ENCODE measurements around the gene MTO1.
"Not testable (repeated sequence)": the region's sequence is repeated elsewhere in the genome, so short reads cannot be mapped to it uniquely, and the experiment has no call there.

MTO1 gene

GRCh38 chr6:73532293-73532692 lies 70.8 kb downstream of the MTO1 start:
- DNase-seq = no peak

- no peak for DNase-seq
Measured at GRCh38 chr6:73534628-73535027, 73.1 kb downstream of the MTO1 start.

DNA sequence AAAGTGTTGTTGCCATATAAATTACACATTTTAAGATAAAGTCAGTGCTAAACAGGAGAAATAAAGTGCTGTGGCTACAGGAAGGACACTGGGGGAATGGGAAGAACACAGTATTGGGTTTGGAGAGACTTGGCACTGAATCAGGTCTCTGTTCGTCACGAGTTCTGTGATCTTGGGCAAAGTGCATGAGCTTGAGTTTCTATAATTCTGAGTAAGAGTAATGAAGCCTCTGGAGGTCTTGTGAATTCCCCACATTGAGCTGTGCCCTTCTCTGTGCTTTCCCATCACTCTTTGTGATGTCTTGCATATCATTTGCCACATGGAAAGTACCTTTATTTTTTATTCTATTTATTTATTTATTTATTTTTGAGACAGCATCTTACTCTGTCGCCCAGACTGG lies 76.1 kb downstream of the MTO1 start:
- no peak for DNase-seq

DNA sequence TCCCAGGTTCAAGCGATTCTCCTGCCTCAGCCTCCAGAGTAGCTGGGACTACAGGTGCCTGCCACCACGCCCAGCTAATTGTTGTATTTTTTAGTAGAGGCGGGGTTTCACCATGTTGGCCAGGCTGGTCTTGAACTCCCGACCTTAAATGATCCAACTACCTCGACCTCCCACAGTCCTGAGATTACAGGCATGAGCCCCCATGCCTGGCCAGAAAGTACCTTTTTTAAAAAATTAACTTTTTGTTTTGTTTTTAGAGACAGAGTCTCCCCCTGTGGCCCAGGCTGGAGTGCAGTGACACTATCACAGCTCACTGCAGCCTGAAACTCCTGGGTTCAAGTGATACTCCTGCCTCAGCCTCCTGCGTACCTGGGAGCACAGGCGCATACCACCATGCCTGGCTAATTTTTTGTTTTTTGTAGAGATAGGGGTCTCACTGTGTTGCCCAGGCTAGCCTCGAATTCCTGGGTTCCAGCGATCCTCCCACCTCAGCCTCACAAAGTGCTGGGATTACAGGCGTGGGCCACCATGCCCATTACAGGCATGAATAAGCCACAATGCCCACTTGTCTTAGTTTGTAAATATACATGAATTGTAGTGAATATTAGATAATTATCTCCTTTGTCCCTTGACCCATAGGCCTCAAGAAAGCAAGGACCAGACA lies 76.7 kb downstream of the MTO1 start:
- no peak for DNase-seq

DNA sequence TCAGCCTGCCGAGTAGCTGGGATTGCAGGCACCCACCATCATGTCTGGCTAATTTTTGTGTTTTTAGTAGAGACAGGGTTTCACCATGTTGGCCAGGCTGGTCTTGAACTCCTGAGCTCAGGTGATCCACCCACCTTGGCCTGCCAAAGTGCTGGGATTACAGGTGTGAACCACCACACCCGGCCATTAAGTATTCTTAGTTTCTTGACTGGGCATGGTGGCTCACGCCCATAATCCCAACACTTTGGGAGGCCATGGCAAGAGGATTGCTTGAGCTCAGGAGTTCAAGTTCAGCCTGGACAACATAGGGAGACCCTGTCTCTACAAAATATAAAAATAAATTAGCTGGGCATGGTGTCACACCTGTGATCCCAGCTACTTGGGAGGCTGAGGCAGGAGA lies 80.9 kb downstream of the MTO1 start:
- not testable (repeated sequence) for DNase-seq

DNA sequence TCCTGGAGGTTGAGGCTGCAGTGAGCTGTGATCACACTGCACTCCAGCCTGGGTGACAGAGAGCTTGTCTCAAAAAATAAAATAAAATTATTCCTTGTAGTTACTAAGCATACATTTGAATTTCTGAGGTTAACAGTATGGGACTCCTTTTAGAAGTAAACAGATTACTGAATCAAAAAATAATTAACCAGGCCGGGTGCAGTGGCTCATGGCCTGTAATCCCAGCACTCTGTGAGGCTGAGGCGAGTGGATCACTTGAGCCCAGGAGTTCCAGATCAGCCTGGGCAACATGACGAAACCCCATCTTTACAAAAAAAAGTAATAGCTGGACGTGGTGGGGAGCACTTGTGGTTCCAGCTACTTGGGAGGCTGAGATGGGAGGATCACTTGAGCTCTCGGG lies 81.4 kb downstream of the MTO1 start:
- DNase-seq = no peak

GRCh38 chr6:73547036-73547435 lies 85.5 kb downstream of the MTO1 start:
- no peak for DNase-seq

DNA sequence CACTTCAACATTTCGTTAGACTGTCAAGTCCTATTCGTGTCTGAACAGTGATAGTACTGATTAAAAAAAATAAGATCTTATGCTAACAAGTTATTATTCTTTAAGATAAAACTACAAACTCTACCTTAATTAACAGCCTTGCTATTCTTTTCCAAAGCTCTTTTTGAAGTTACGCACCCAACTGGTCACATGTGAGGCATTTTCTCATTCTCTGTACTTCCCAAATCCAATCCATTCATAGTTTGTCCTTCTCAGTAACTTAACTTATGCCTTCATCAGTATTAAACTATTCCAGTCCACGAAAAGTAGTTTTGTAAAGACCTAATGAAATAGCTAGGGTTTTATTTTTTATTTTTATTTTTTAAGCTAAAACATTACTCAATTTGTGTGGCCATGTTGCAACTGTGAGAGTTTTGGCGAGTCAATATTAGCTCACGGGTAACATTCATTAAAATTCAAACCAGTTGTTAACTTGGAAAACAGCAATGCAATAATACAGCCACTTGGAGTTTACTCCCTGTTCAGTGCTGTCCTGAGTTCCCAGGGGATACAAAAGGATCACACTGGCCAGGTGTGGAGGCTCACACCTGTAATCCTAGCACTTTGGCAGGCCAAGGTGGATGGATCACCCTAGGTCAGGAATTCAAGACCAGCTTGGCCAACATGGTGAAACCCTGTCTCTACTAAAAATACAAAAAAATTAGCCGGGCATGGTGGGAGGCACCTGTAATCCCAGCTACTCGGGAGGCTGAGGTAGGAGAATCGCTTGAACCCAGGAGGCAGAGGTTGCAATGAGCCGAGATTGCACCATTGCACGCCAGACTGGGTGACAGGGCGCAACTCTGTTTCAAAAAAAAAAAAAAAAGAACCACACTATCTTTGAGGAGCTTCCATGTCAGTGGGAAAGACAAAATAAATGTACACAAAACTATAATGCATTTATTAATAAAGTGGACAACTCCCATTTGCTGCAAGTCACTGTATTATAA lies 87.2 kb downstream of the MTO1 start:
- DNase-seq = no peak

- DNase-seq = not testable (repeated sequence)
Measured at GRCh38 chr6:73551115-73551514, 89.6 kb downstream of the MTO1 start.

GRCh38 chr6:73555380-73555949 lies 93.9 kb downstream of the MTO1 start:
- not testable (repeated sequence) for DNase-seq

- DNase-seq = no peak
Measured at GRCh38 chr6:73556836-73557235, 95.3 kb downstream of the MTO1 start.
